ENCODE results near the gene GOLGA6L2.

Gene GOLGA6L2

GRCh38 chr15:23477920-23478319, 30.9 kb upstream of the GOLGA6L2 start:
- H3K4me3 ChIP-seq (ENCODE audit: severe bottlenecking), result no peak overlapping the region

GRCh38 chr15:23472678-23473077, 25.6 kb upstream of the GOLGA6L2 start:
- no peaks in the 10 kb centered on the region for H3K9me3 ChIP-seq (ENCODE audit: severe bottlenecking)
- H3K36me3 ChIP-seq (ENCODE audit: low read depth), result no peaks in the 10 kb centered on the region
- no peaks in the 10 kb centered on the region for H3K4me1 ChIP-seq (ENCODE audit: insufficient read depth, poor library complexity, severe bottlenecking)
- no peaks in the 10 kb centered on the region for H3K27me3 ChIP-seq (ENCODE audit: insufficient read depth, poor library complexity, severe bottlenecking)
- DNase-seq (ENCODE audit: low spot score), result no peak
- peak; percentile 37 for ATAC-seq (ENCODE audit: low read depth)
- H3K4me3 ChIP-seq (ENCODE audit: severe bottlenecking), result no peak overlapping the region
- no peak for TF ChIP-seq CTCF (IDR thresholded peaks at IDR 0.05; ENCODE audit: poor library complexity, severe bottlenecking)
- no peak overlapping the region for H3K27ac ChIP-seq (ENCODE audit: poor library complexity, severe bottlenecking)

More at GRCh38 chr15:23477920-23478319, 30.9 kb upstream of the GOLGA6L2 start:
- no peak for DNase-seq (ENCODE audit: low spot score)
- H3K36me3 ChIP-seq (ENCODE audit: low read depth), result no peaks in the 10 kb centered on the region
- no peak for TF ChIP-seq CTCF (IDR thresholded peaks at IDR 0.05; ENCODE audit: poor library complexity, severe bottlenecking)
- H3K9me3 ChIP-seq (ENCODE audit: severe bottlenecking), result no peaks in the 10 kb centered on the region
- peaks cover 6% of the 10 kb centered on the region for H3K27me3 ChIP-seq (ENCODE audit: insufficient read depth, poor library complexity, severe bottlenecking)
- no peaks in the 10 kb centered on the region for H3K4me1 ChIP-seq (ENCODE audit: insufficient read depth, poor library complexity, severe bottlenecking)
- no peak overlapping the region for H3K27ac ChIP-seq (ENCODE audit: poor library complexity, severe bottlenecking)
- ATAC-seq (ENCODE audit: low read depth), result no peak

GRCh38 chr15:23472033-23472432, 25.0 kb upstream of the GOLGA6L2 start:
- no peak for TF ChIP-seq CTCF (IDR thresholded peaks at IDR 0.05; ENCODE audit: poor library complexity, severe bottlenecking)
- Histone ChIP-seq H3K27me3 (ENCODE audit: insufficient read depth, poor library complexity, severe bottlenecking) (no peaks in the 10 kb centered on the region), H3K36me3 (ENCODE audit: low read depth) (no peaks in the 10 kb centered on the region), H3K27ac (ENCODE audit: poor library complexity, severe bottlenecking) (no peak overlapping the region), H3K9me3 (ENCODE audit: severe bottlenecking) (no peaks in the 10 kb centered on the region), H3K4me1 (ENCODE audit: insufficient read depth, poor library complexity, severe bottlenecking) (no peaks in the 10 kb centered on the region), H3K4me3 (ENCODE audit: severe bottlenecking) (no peak overlapping the region)
- DNase-seq (ENCODE audit: low spot score) (no peak), ATAC-seq (ENCODE audit: low read depth) (no peak)

GRCh38 chr15:23467110-23467600, 20.1 kb upstream of the GOLGA6L2 start:
- no peak overlapping the region for H3K27ac ChIP-seq (ENCODE audit: poor library complexity, severe bottlenecking)
- TF ChIP-seq CTCF (IDR thresholded peaks at IDR 0.05; ENCODE audit: poor library complexity, severe bottlenecking), result peak; percentile 81
- no peaks in the 10 kb centered on the region for H3K9me3 ChIP-seq (ENCODE audit: severe bottlenecking)
- ATAC-seq (ENCODE audit: low read depth) (peak; percentile 66; the same call in 2 of the 3 replicates), DNase-seq (ENCODE audit: low spot score) (no peak)
- H3K36me3 ChIP-seq (ENCODE audit: low read depth), result no peaks in the 10 kb centered on the region
- H3K27me3 ChIP-seq (ENCODE audit: insufficient read depth, poor library complexity, severe bottlenecking), result peaks cover 10% of the 10 kb centered on the region
- H3K4me1 ChIP-seq (ENCODE audit: insufficient read depth, poor library complexity, severe bottlenecking), result no peaks in the 10 kb centered on the region
- no peak overlapping the region for H3K4me3 ChIP-seq (ENCODE audit: severe bottlenecking)

GRCh38 chr15:23457890-23458289, 10.8 kb upstream of the GOLGA6L2 start:
- Histone ChIP-seq H3K27me3 (ENCODE audit: insufficient read depth, poor library complexity, severe bottlenecking) (peaks cover 40% of the 10 kb centered on the region), H3K9me3 (ENCODE audit: severe bottlenecking) (no peaks in the 10 kb centered on the region), H3K27ac (ENCODE audit: poor library complexity, severe bottlenecking) (no peak overlapping the region), H3K4me3 (ENCODE audit: severe bottlenecking) (no peak overlapping the region), H3K4me1 (ENCODE audit: insufficient read depth, poor library complexity, severe bottlenecking) (no peaks in the 10 kb centered on the region), H3K36me3 (ENCODE audit: low read depth) (no peaks in the 10 kb centered on the region)
- ATAC-seq (ENCODE audit: low read depth) (peak; percentile 58; the same call in 1 of the 3 replicates), DNase-seq (ENCODE audit: low spot score) (no peak)
- no peak for TF ChIP-seq CTCF (IDR thresholded peaks at IDR 0.05; ENCODE audit: poor library complexity, severe bottlenecking)

Data from RWPE2 (cell line).